SU-DHL-6 (cell line): Measurements from ENCODE around the gene SLC36A1.

Experiments
- CTCF ChIP-seq: fragments of 200-600 bp; sonication (generic); IDR thresholded peaks from one replicate; pipeline ENCODE4 v1.5.1; 2017; ENCODE audit warnings: antibody characterized with exemption, mild to moderate bottlenecking, low read length, moderate library complexity; ENCODE audit not compliant: insufficient read depth, poor library complexity, severe bottlenecking
- EZH2phosphoT487 ChIP-seq: fragments of 200-600 bp; sonication (generic), shearing (Covaris generic); conservative IDR thresholded peaks from 2 replicates; pipeline ENCODE4 v1.6.1; 2018; ENCODE audit warnings: mild to moderate bottlenecking, antibody characterized with exemption, low read length, moderate library complexity, mixed read lengths

GRCh38 chr5:151414536-151414935 lies 32.9 kb upstream of the SLC36A1 start:
- TF ChIP-seq CTCF (no peak), EZH2phosphoT487 (no peak)
